ENCODE data around the gene ZNF138.

The ZNF138 gene

GRCh38 chr7:64875258-64875657 is 81.0 kb downstream of the ZNF138 start:
- Histone ChIP-seq H3K4me1 (ENCODE audit: control insufficient read depth, insufficient read depth, low read length) (no peaks in the 10 kb centered on the region), H3K9ac (ENCODE audit: low read depth, low read length) (no peak overlapping the region), H3K27me3 (ENCODE audit: control insufficient read depth, insufficient read depth, low read length) (peaks cover 24% of the 10 kb centered on the region), H3K27ac (ENCODE audit: low read depth, low read length) (no peak overlapping the region), H3K4me3 (ENCODE audit: low read depth, low read length) (no peak overlapping the region), H3K36me3 (ENCODE audit: control insufficient read depth, insufficient read depth, low read length) (no peaks in the 10 kb centered on the region), H3K9me3 (ENCODE audit: control insufficient read depth, insufficient read depth, low read length) (0 out of 2 replicates have a peak, but pooled peaks cover 10% of the 10 kb centered on the region)

- no peaks in the 10 kb centered on the region for H3K36me3 ChIP-seq (ENCODE audit: control insufficient read depth, insufficient read depth, low read length)
- H3K9ac ChIP-seq (ENCODE audit: low read depth, low read length), result no peak overlapping the region
- peaks cover 24% of the 10 kb centered on the region for H3K27me3 ChIP-seq (ENCODE audit: control insufficient read depth, insufficient read depth, low read length)
- H3K9me3 ChIP-seq (ENCODE audit: control insufficient read depth, insufficient read depth, low read length), result 0 out of 2 replicates have a peak, but pooled peaks cover 8% of the 10 kb centered on the region
- no peak overlapping the region for H3K4me3 ChIP-seq (ENCODE audit: low read depth, low read length)
- H3K4me1 ChIP-seq (ENCODE audit: control insufficient read depth, insufficient read depth, low read length), result no peaks in the 10 kb centered on the region
- no peak overlapping the region for H3K27ac ChIP-seq (ENCODE audit: low read depth, low read length)
These were observed 81.6 kb downstream of the ZNF138 start for GRCh38 chr7:64875658-64876406.

- H3K27me3 ChIP-seq (ENCODE audit: control insufficient read depth, insufficient read depth, low read length), result peaks cover 24% of the 10 kb centered on the region
- peak overlapping the region; percentile 56 for H3K4me3 ChIP-seq (ENCODE audit: low read depth, low read length)
- no peaks in the 10 kb centered on the region for H3K4me1 ChIP-seq (ENCODE audit: control insufficient read depth, insufficient read depth, low read length)
- H3K27ac ChIP-seq (ENCODE audit: low read depth, low read length), result no peak overlapping the region
- no peak overlapping the region for H3K9ac ChIP-seq (ENCODE audit: low read depth, low read length)
- 0 out of 2 replicates have a peak, but pooled peaks cover 8% of the 10 kb centered on the region for H3K9me3 ChIP-seq (ENCODE audit: control insufficient read depth, insufficient read depth, low read length)
- no peaks in the 10 kb centered on the region for H3K36me3 ChIP-seq (ENCODE audit: control insufficient read depth, insufficient read depth, low read length)
These were observed 82.8 kb downstream of the ZNF138 start for GRCh38 chr7:64876792-64877713.

GRCh38 chr7:64877714-64878610 is 83.7 kb downstream of the ZNF138 start:
- Histone ChIP-seq H3K9ac (ENCODE audit: low read depth, low read length) (no peak overlapping the region), H3K27me3 (ENCODE audit: control insufficient read depth, insufficient read depth, low read length) (peaks cover 24% of the 10 kb centered on the region), H3K36me3 (ENCODE audit: control insufficient read depth, insufficient read depth, low read length) (no peaks in the 10 kb centered on the region), H3K27ac (ENCODE audit: low read depth, low read length) (no peak overlapping the region), H3K4me1 (ENCODE audit: control insufficient read depth, insufficient read depth, low read length) (no peaks in the 10 kb centered on the region), H3K4me3 (ENCODE audit: low read depth, low read length) (peak overlapping the region; percentile 56), H3K9me3 (ENCODE audit: control insufficient read depth, insufficient read depth, low read length) (peaks cover 8% of the 10 kb centered on the region; the same call in 1 of the 2 replicates)

GRCh38 chr7:64878684-64879083 is 84.5 kb downstream of the ZNF138 start:
- Histone ChIP-seq H3K9ac (ENCODE audit: low read depth, low read length) (no peak overlapping the region), H3K9me3 (ENCODE audit: control insufficient read depth, insufficient read depth, low read length) (peaks cover 2% of the 10 kb centered on the region; the same call in 1 of the 2 replicates), H3K4me3 (ENCODE audit: low read depth, low read length) (no peak overlapping the region), H3K4me1 (ENCODE audit: control insufficient read depth, insufficient read depth, low read length) (no peaks in the 10 kb centered on the region), H3K27me3 (ENCODE audit: control insufficient read depth, insufficient read depth, low read length) (peaks cover 24% of the 10 kb centered on the region), H3K36me3 (ENCODE audit: control insufficient read depth, insufficient read depth, low read length) (no peaks in the 10 kb centered on the region), H3K27ac (ENCODE audit: low read depth, low read length) (no peak overlapping the region)

GRCh38 chr7:64879086-64879730 is 85.0 kb downstream of the ZNF138 start:
- no peaks in the 10 kb centered on the region for H3K36me3 ChIP-seq (ENCODE audit: control insufficient read depth, insufficient read depth, low read length)
- no peak overlapping the region for H3K27ac ChIP-seq (ENCODE audit: low read depth, low read length)
- H3K4me1 ChIP-seq (ENCODE audit: control insufficient read depth, insufficient read depth, low read length), result no peaks in the 10 kb centered on the region
- H3K27me3 ChIP-seq (ENCODE audit: control insufficient read depth, insufficient read depth, low read length), result peaks cover 24% of the 10 kb centered on the region
- H3K9me3 ChIP-seq (ENCODE audit: control insufficient read depth, insufficient read depth, low read length), result no peaks in the 10 kb centered on the region; the same call in 1 of the 2 replicates
- no peak overlapping the region for H3K9ac ChIP-seq (ENCODE audit: low read depth, low read length)
- H3K4me3 ChIP-seq (ENCODE audit: low read depth, low read length), result no peak overlapping the region

GRCh38 chr7:64879800-64880199 is 85.6 kb downstream of the ZNF138 start:
- H3K27me3 ChIP-seq (ENCODE audit: control insufficient read depth, insufficient read depth, low read length), result peaks cover 24% of the 10 kb centered on the region
- H3K9ac ChIP-seq (ENCODE audit: low read depth, low read length), result no peak overlapping the region
- H3K4me1 ChIP-seq (ENCODE audit: control insufficient read depth, insufficient read depth, low read length), result no peaks in the 10 kb centered on the region
- no peak overlapping the region for H3K27ac ChIP-seq (ENCODE audit: low read depth, low read length)
- H3K4me3 ChIP-seq (ENCODE audit: low read depth, low read length), result no peak overlapping the region
- no peaks in the 10 kb centered on the region for H3K36me3 ChIP-seq (ENCODE audit: control insufficient read depth, insufficient read depth, low read length)
- H3K9me3 ChIP-seq (ENCODE audit: control insufficient read depth, insufficient read depth, low read length), result no peaks in the 10 kb centered on the region; the same call in 1 of the 2 replicates

- no peak overlapping the region for H3K4me3 ChIP-seq (ENCODE audit: low read depth, low read length)
- peaks cover 24% of the 10 kb centered on the region for H3K27me3 ChIP-seq (ENCODE audit: control insufficient read depth, insufficient read depth, low read length)
- H3K9ac ChIP-seq (ENCODE audit: low read depth, low read length), result no peak overlapping the region
- H3K9me3 ChIP-seq (ENCODE audit: control insufficient read depth, insufficient read depth, low read length), result no peaks in the 10 kb centered on the region; the same call in 1 of the 2 replicates
- H3K4me1 ChIP-seq (ENCODE audit: control insufficient read depth, insufficient read depth, low read length), result no peaks in the 10 kb centered on the region
- no peak overlapping the region for H3K27ac ChIP-seq (ENCODE audit: low read depth, low read length)
- H3K36me3 ChIP-seq (ENCODE audit: control insufficient read depth, insufficient read depth, low read length), result no peaks in the 10 kb centered on the region
These were observed 86.4 kb downstream of the ZNF138 start for GRCh38 chr7:64880322-64881297.

GRCh38 chr7:64881461-64882287 is 87.4 kb downstream of the ZNF138 start:
- Histone ChIP-seq H3K27me3 (ENCODE audit: control insufficient read depth, insufficient read depth, low read length) (peaks cover 15% of the 10 kb centered on the region), H3K9me3 (ENCODE audit: control insufficient read depth, insufficient read depth, low read length) (no peaks in the 10 kb centered on the region; the same call in 1 of the 2 replicates), H3K27ac (ENCODE audit: low read depth, low read length) (no peak overlapping the region), H3K9ac (ENCODE audit: low read depth, low read length) (no peak overlapping the region), H3K4me3 (ENCODE audit: low read depth, low read length) (no peak overlapping the region), H3K36me3 (ENCODE audit: control insufficient read depth, insufficient read depth, low read length) (no peaks in the 10 kb centered on the region), H3K4me1 (ENCODE audit: control insufficient read depth, insufficient read depth, low read length) (no peaks in the 10 kb centered on the region)

All from HUES48 (cell line).